LNCAP (cell line): ENCODE results near the gene B3GNT8.

ENCODE experiments used
- CTCF ChIP-seq: fragments of 450-650 bp; IDR thresholded peaks from 2 replicates; pipeline ENCODE4 v1.5.1; 2017; ENCODE audit warnings: mild to moderate bottlenecking

The B3GNT8 gene

DNA sequence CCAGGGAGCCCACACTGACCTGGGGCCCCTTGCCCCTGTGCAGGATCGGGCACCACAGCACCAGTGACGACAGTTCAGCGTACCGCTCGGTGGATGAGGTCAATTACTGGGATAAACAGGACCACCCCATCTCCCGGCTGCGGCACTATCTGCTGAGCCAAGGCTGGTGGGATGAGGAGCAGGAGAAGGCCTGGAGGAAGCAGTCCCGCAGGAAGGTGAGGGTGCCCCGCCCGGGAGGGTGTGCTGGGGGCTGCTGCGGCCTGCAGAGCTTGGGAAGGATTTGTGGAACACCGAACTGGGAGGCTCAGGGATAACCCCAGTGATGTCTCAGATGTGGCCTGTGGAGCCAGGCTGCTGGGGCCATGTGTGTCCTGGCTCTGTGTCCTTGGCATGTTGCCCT lies 4.2 kb downstream of the B3GNT8 start:
- no peak for TF ChIP-seq CTCF

DNA sequence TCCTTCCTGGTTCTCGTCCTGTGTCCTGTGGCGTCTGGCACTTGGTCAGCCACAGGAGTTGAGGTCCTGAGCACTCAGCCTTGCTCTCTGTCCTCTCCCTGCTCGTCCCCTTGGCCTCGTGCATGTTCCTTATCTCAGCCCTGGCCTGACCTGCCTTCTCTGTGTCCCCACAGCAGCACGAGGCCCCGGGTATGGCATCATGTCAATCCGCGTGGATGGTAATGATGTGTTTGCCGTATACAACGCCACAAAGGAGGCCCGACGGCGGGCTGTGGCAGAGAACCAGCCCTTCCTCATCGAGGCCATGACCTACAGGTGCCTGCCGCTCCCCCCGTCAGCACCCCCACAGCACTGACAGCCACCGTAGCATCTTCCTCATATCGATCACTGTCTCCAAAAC lies 4.7 kb downstream of the B3GNT8 start:
- no peak for TF ChIP-seq CTCF

DNA sequence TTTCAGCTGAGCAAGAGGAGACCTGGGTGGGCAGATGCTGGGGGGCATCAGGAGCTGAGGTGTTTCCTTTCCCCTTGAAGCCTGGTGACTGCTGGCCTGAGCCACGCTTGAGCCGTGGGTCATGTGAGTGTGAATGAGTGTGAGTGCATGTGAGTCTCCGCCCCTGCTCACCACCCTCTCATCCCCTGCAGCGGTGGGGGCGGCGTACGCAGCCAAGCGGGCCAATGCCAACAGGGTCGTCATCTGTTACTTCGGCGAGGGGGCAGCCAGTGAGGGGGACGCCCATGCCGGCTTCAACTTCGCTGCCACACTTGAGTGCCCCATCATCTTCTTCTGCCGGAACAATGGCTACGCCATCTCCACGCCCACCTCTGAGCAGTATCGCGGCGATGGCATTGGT lies 5.2 kb downstream of the B3GNT8 start:
- no peak for TF ChIP-seq CTCF

DNA sequence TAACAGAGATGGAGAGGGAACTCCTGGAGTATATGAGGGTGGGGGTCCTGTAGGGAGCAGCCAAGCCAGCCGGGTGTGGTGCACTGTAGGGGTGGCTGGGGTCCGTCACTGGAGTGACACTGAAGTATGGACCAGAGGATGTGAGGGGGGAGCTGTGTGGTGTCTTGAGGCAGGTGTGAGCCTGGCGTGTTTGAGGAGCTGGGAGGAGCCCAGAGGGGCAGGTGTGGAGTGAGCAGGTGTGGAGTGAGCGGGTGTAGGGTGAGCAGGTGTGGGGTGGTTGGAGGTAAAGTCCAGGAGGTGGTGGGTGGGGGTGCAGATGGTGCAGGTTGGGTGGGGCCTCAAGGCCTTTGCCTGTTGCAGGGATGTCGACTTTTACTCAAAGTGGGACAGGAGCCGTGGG lies 5.9 kb downstream of the B3GNT8 start:
- no peak for TF ChIP-seq CTCF

- no peak for TF ChIP-seq CTCF
Observed at GRCh38 chr19:41420101-41420880, 6.9 kb downstream of the B3GNT8 start.

DNA sequence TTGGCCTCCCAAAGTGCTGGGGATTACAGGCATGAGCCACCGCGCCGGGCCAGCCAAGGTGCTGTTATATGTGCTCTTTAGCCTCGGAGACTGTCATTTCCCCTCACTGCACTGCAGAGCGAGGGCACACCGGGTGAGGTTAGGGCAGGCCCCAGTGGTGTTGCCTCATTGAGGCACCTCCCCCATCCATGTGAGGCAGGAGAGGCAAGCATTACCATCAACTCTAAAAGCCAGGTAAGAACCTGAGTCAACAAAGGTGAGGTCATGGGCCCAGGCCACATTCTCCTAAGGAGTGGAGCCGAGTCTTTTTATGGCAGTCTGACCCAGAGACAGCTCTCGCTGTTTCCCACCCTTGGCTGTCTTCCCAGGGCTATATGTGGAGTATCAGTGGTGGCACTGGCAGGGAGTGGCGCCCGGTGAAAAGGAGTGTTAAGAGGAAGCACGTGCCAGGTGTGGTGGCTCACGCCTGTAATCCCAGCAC lies 10.9 kb downstream of the B3GNT8 start:
- TF ChIP-seq CTCF, result no peak

DNA sequence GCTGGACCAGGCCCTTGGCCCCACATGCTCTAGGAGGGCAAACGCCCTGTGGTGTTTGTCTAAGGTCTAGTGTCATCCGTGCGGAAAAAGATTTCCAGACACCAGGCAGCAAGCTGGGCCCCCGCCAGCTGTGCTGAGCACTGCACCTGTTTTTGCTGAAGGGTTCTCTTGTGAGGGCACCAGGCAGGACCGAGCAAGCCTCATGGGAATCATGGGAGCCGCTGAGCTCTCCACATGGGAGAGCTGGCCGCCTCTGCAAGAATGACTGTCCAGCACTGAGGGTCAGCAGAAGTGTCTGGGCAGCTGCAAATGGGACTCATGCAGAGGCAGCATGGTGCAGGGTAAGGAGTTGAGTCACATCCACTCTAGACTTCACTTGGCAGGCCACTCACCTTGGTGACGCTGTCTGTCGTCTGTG lies 12.0 kb downstream of the B3GNT8 start:
- no peak for TF ChIP-seq CTCF
